ENCODE results near the gene BCL7B.

The BCL7B gene

DNA sequence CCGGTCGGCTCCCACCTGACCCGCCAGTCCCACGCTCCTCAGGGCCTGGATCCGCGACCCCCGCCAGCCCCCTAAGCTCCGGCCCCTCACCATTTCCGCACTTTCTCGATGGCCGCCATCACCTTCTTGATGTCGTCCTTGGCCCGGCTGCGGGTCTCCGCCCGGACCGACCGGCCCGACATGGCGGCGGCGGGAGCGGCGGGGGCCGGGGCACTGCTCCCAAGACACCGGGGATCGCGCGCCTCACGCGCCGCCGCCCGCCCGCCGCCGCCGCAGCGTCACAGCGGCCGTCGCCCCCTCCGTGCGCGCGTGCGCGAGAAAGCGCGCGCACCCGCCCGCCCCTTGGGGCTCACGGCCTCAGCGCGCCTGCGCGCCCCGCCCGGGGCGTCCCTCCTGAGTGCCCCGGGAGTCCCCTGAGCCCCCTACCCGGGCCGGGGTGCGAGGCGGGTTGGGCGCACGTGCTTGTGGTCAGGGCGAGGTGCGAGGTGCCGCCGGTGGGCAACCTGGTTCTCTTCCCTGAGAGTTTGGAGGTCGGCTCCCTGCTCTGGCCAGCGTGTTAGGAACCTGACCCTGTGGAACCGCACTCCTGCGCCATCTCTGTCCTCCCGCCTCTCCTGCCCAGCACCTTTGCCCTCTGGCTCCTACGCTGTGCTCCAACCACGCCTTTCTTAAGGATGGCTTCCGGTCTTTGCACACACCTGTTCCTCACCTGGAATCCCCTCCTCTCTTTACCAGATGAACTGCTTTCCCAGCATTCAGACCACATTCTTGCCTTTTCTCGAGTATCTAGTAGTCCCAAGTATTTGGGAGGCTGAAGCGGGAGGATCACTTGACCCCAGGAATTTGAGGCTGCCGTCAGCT, at the start of gene BCL7B:
TSS of gene BCL7B (minus strand) at position 294 of the 861 bp plus-strand sequence. CDS start at position 182, 112 bp downstream.
- DNase-seq (ENCODE audit: low read depth) = no peak
- no peak for TF ChIP-seq CTCF (IDR thresholded peaks at IDR 0.05; ENCODE audit: low read depth, low read length, missing control alignments)
- peak within 1 kb of the TSS; percentile 55 for H3K4me3 ChIP-seq (ENCODE audit: low read depth, low read length)
- in situ Hi-C loops (cut with HindIII; ENCODE audit: low sequenced_read_pairs) = no loop called here

DNA sequence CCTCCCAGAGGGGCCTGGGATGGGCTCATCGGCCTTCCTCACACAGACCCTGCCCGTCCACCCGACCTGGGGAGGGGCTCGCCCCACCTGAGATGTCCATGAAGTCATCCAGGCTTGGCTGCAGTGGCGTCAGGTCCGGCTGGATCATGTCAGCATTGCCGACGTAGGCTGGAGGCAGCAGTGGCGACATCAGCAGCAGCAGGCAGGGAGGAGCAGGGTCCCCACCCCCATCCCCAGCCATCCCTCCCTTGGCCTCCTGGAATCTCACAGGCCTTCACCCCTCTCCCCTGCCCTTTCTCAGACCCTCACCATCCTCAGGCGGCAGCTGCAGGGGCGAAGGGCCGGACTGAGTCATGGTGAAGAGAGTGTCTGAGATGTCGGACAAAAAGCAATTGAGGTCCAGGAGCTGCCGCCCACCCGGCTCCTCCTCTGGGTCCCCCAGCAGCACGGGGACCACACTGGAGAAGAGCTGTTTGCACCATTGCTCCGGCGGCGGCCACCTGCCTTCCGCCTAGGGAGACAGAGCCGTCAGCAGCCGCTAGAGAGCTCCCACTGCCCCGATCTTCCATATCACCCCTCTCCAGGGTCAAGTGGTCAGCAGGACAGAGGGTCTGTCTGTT, 48.2 kb upstream of the BCL7B start:
- TF ChIP-seq CTCF (IDR thresholded peaks at IDR 0.05; ENCODE audit: low read depth, low read length, missing control alignments) = no peak
- DNase-seq (ENCODE audit: low read depth) = no peak
- H3K4me3 ChIP-seq (ENCODE audit: low read depth, low read length) = no peak overlapping the region
- in situ Hi-C loops (cut with HindIII; ENCODE audit: low sequenced_read_pairs) = loop anchor here (25.0 kb wide), 1 partner anchor 232 kb away; the partner anchor contains the start of genes CLDN4 and METTL27

DNA sequence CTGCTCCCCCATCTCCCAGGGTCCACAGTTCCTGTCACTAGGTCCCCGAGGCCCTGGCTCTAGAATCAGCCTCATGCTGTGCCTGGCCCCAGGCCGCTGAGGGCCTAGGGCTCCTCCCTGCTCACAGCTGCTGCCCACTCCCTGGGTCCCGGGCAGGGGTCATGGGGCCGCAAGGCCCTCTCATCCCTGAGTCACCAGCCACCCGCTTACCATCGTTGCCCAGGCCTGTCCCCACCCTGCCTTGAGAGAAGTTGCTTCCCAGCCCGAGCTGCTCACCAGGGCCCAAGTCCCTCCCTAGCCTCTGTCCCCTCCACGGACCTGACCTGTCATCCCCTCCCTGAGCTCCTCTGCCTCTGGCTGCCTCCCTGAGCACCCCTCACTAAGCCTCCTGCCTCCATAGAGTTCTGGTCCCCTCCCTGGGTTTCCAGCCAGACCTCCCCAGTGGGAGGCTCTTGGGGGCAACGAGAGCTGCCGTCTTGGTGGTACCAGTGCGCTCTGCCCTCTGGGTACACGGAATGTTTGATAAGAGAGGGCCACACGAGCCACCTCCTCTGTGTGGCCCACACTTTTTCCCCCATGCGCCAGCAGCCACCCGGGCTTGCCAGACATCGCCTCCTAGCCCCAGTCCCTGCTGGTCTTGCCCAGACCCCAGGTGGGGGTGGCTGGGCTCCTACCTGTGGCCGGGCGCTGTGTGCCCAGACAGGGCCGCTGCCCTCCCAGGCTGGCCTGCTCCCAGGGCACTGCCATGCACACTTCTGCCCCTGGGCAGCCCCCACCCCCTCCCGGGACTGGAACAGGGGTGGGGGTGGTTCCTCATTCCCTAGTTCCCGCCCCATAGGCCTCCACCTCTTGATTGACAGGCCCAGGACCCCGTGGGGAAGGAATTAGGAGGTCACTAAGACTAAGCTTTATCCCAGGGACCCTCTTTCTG, 45.5 kb upstream of the BCL7B start:
- in situ Hi-C loops (cut with HindIII; ENCODE audit: low sequenced_read_pairs) = loop anchor here (25.0 kb wide), 1 partner anchor 234 kb away; the partner anchor contains the start of genes CLDN4 and METTL27
- TF ChIP-seq CTCF (IDR thresholded peaks at IDR 0.05; ENCODE audit: low read depth, low read length, missing control alignments) = no peak
- no peak for DNase-seq (ENCODE audit: low read depth)
- H3K4me3 ChIP-seq (ENCODE audit: low read depth, low read length) = no peak overlapping the region

DNA sequence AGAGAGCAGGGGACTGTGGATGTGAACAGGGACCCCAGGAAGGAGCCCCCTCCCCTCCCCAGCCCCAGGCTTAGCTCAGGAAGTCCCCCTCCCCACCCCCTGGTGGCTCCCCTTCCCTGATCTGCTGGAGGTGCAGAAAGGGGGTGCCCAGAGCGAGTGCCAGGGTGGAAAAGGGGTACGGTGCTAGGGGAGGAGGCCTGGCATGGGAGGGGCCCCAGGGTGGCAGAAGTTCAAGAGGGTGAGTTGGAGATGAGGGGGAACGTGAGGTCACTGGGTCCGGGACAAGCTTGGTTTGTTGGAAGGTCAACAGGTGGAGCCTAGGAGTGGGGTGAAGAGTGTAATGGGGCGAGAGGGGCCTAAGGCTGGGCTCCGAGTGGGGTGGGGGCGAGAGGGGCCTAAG, 42.4 kb upstream of the BCL7B start:
- in situ Hi-C loops (cut with HindIII; ENCODE audit: low sequenced_read_pairs) = loop anchor here (25.0 kb wide), 1 partner anchor 237 kb away; the partner anchor contains the start of genes CLDN4 and METTL27
- no peak for TF ChIP-seq CTCF (IDR thresholded peaks at IDR 0.05; ENCODE audit: low read depth, low read length, missing control alignments)
- H3K4me3 ChIP-seq (ENCODE audit: low read depth, low read length) = no peak overlapping the region
- no peak for DNase-seq (ENCODE audit: low read depth)

- in situ Hi-C loops (cut with HindIII; ENCODE audit: low sequenced_read_pairs) = no loop called here
- no peak for TF ChIP-seq CTCF (IDR thresholded peaks at IDR 0.05; ENCODE audit: low read depth, low read length, missing control alignments)
- DNase-seq (ENCODE audit: low read depth) = no peak
- H3K4me3 ChIP-seq (ENCODE audit: low read depth, low read length) = no peak overlapping the region
Measured at GRCh38 chr7:73599151-73599882, 41.8 kb upstream of the BCL7B start.

Data from astrocyte of the cerebellum (primary cell).